GM23338 (cell line): ENCODE data around the gene UPK1A. TPM values are rescaled to one million over a fixed set of nuclear protein-coding genes. Genes with fewer than 3 reads are reported as not detected.

Experiments used
- ATAC-seq: fragments of 200-7000 bp; cut with Tn5 transposase; 3 replicates; pipeline ENCODE4 v1.9.1; 2020
- DNase-seq: peaks from one replicate; pipeline ENCODE4 v3.0.0-alpha.2; 2015; ENCODE audit warnings: low spot score
- H2AFZ ChIP-seq: fragments of 200-600 bp; sonication (generic); 2 replicates; pipeline ENCODE4 v1.8.0; 2016; ENCODE audit warnings: antibody characterized with exemption, mild to moderate bottlenecking, moderate library complexity
- H3F3A ChIP-seq: fragments of 200-600 bp; sonication (generic); replicated peaks from 2 replicates; pipeline ENCODE4 v1.8.0; 2017; ENCODE audit warnings: antibody characterized with exemption, mixed run types, low read depth
- H3K27ac ChIP-seq: fragments of 200-600 bp; sonication (generic); 2 replicates; pipeline ENCODE4 v1.6.1; 2016; ENCODE audit warnings: low read depth
- H3K27me3 ChIP-seq: fragments of 200-600 bp; sonication (generic); 2 replicates; pipeline ENCODE4 v1.8.0; 2016; ENCODE audit warnings: mild to moderate bottlenecking, mixed run types, moderate library complexity; ENCODE audit not compliant: insufficient read depth
- H3K36me3 ChIP-seq: fragments of 200-600 bp; sonication (generic); 2 replicates; pipeline ENCODE4 v1.8.0; 2016; ENCODE audit warnings: mild to moderate bottlenecking; ENCODE audit not compliant: insufficient read depth
- H3K4me1 ChIP-seq: fragments of 200-600 bp; sonication (generic); 2 replicates; pipeline ENCODE4 v1.8.0; 2016; ENCODE audit warnings: mild to moderate bottlenecking, moderate library complexity; ENCODE audit not compliant: insufficient read depth
- H3K4me2 ChIP-seq: fragments of 200-600 bp; sonication (generic); 2 replicates; pipeline ENCODE4 v1.7.1; 2017; ENCODE audit warnings: mixed run types
- H3K4me3 ChIP-seq: fragments of 200-600 bp; sonication (generic); 2 replicates; pipeline ENCODE4 v1.6.1; 2016; ENCODE audit warnings: mixed run types
- H3K79me2 ChIP-seq: fragments of 200-600 bp; sonication (generic); replicated peaks from 2 replicates; pipeline ENCODE4 v1.8.0; 2017; ENCODE audit warnings: mild to moderate bottlenecking; ENCODE audit not compliant: insufficient read depth
- H3K9me2 ChIP-seq: fragments of 200-600 bp; sonication (generic); 2 replicates; pipeline ENCODE4 v1.8.0; 2017; ENCODE audit not compliant: insufficient read depth
- H4K20me1 ChIP-seq: fragments of 200-600 bp; sonication (generic); replicated peaks from 2 replicates; pipeline ENCODE4 v1.8.0; 2017; ENCODE audit warnings: mild to moderate bottlenecking; ENCODE audit not compliant: insufficient read depth
- H3K27ac Mint-ChIP-seq: 2 replicates; pipeline ENCODE4 v1.8.0; 2020; ENCODE audit warnings: inconsistent platforms, mild to moderate bottlenecking, moderate library complexity, mixed read lengths
- H3K27me3 Mint-ChIP-seq: 3 replicates; pipeline ENCODE4 v1.8.0; 2022; ENCODE audit warnings: low read depth, mild to moderate bottlenecking, moderate library complexity, mixed read lengths, inconsistent platforms; ENCODE audit not compliant: insufficient read depth, poor library complexity
- H3K36me3 Mint-ChIP-seq: 3 replicates; pipeline ENCODE4 v1.8.0; 2021; ENCODE audit warnings: low read depth, mild to moderate bottlenecking, inconsistent platforms, moderate library complexity, mixed read lengths
- H3K4me1 Mint-ChIP-seq: 3 replicates; pipeline ENCODE4 v1.8.0; 2020; ENCODE audit warnings: mild to moderate bottlenecking, inconsistent platforms, mixed read lengths
- H3K4me3 Mint-ChIP-seq: 3 replicates; pipeline ENCODE4 v1.8.0; 2021; ENCODE audit warnings: moderate library complexity, mild to moderate bottlenecking, inconsistent platforms, mixed read lengths
- H3K9me3 Mint-ChIP-seq: 3 replicates; pipeline ENCODE4 v1.8.0; 2020; ENCODE audit warnings: moderate library complexity, mild to moderate bottlenecking, inconsistent platforms, mixed read lengths
- CREB1 ChIP-seq: fragments of 250-450 bp; sonication (Bioruptor Pico); IDR thresholded peaks from 2 replicates; pipeline ENCODE4 v1.5.0; 2020; ENCODE audit warnings: low read depth, mild to moderate bottlenecking, moderate library complexity
- EZH2 ChIP-seq: fragments of 200-600 bp; sonication (generic); IDR thresholded peaks from one replicate; pipeline ENCODE4 v1.8.0; 2017; ENCODE audit warnings: antibody characterized with exemption, mild to moderate bottlenecking, low read depth; ENCODE audit not compliant: unreplicated experiment
- EZH2phosphoT487 ChIP-seq: fragments of 200-600 bp; sonication (generic); IDR thresholded peaks from one replicate; pipeline ENCODE4 v1.8.1; 2018; ENCODE audit warnings: antibody characterized with exemption; ENCODE audit not compliant: unreplicated experiment
- JUNB ChIP-seq: IDR thresholded peaks from one replicate; pipeline ENCODE4 v1.6.1; 2016; ENCODE audit warnings: antibody characterized with exemption; ENCODE audit not compliant: unreplicated experiment
- NANOG ChIP-seq: IDR thresholded peaks from 2 replicates; pipeline ENCODE4 v1.6.1; 2016; ENCODE audit warnings: antibody characterized with exemption, borderline replicate concordance
- POLR2AphosphoS5 ChIP-seq: IDR thresholded peaks from 2 replicates; pipeline ENCODE4 v1.6.1; 2016; ENCODE audit warnings: antibody characterized with exemption, low read depth
- ZNF114 ChIP-seq: fragments of 250-450 bp; sonication (Bioruptor Pico); IDR thresholded peaks from 2 replicates; pipeline ENCODE4 v1.5.0; 2020; ENCODE audit warnings: mild to moderate bottlenecking, moderate library complexity
- polyA plus RNA-seq: library from polyadenylated mRNA; unstranded; fragments of >200 nt; fragmentation: Nextera tagmentation; extraction: Ambion mirVana; gene quantifications from 2 replicates; pipeline ENCODE4 v1.2.1, GENCODE V29; 2016
- total RNA-seq: library from RNA; depleted of rRNA; stranded (reverse); fragments of >200 nt; shearing (Covaris generic); gene quantifications from 2 replicates; pipeline ENCODE4 v1.2.3, GENCODE V29; 2014
- TF ChIP-seq, protein P1 (sequence below), 2 experiments: fragments of 200-600 bp in 1 of 2; sonication (generic) in 1 of 2; conservative IDR thresholded peaks; 2 replicates each; pipeline versions ENCODE4 v1.5.1 to v1.6.1; 2016 to 2017; ENCODE audit warnings: antibody characterized with exemption in 2 of 2, low read depth in 2 of 2, mild to moderate bottlenecking in 2 of 2, moderate library complexity in 1 of 2
- TF ChIP-seq, protein P2 (sequence below): IDR thresholded peaks from one replicate; pipeline ENCODE4 v1.6.1; 2018; ENCODE audit warnings: antibody characterized with exemption; ENCODE audit not compliant: unreplicated experiment
- TF ChIP-seq, protein P3 (sequence below): IDR thresholded peaks from 2 replicates; pipeline ENCODE4 v1.6.1; 2016; ENCODE audit warnings: antibody characterized with exemption
- TF ChIP-seq, protein P4 (sequence below): fragments of 250-450 bp; sonication (Bioruptor Pico); IDR thresholded peaks from 2 replicates; pipeline ENCODE4 v1.5.0; 2020; ENCODE audit warnings: mild to moderate bottlenecking, moderate library complexity

The UPK1A gene
- total and polyA plus RNA-seq, 2 experiments from 2014 or later = 0.42 to 1.5 TPM

DNA sequence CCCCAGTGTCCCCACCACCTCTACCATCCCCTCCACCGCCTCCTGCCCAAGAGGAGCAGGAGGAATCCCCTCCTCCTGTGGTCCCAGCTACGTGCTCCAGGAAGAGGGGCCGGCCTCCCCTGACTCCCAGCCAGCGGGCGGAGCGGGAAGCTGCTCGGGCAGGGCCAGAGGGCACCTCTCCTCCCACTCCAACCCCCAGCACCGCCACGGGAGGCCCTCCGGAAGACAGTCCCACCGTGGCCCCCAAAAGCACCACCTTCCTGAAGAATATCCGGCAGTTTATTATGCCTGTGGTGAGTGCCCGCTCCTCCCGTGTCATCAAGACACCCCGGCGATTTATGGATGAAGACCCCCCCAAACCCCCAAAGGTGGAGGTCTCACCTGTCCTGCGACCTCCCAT, 54.3 kb downstream of the UPK1A start:
- Mint-ChIP-seq H3K9me3 (no peaks in the 10 kb centered on the region; the same call in 2 of the 3 replicates), H3K4me3 (no peak overlapping the region), H3K27me3 (peaks cover 31% of the 10 kb centered on the region), H3K36me3 (peaks cover 50% of the 10 kb centered on the region), H3K27ac (no peak overlapping the region), H3K4me1 (peaks cover 16% of the 10 kb centered on the region)
- Histone ChIP-seq H2AFZ (no peak overlapping the region), H3K4me1 (peaks cover 13% of the 10 kb centered on the region), H3K9me2 (no peaks in the 10 kb centered on the region), H3F3A (peaks cover 10% of the 10 kb centered on the region; the same call in 1 of the 2 replicates), H3K36me3 (peaks cover 16% of the 10 kb centered on the region; the same call in 1 of the 2 replicates), H3K27ac (no peak overlapping the region), H3K27me3 (no peaks in the 10 kb centered on the region), H3K79me2 (peaks cover 21% of the 10 kb centered on the region), H3K4me2 (no peak overlapping the region), H4K20me1 (peaks cover 11% of the 10 kb centered on the region), H3K4me3 (no peak overlapping the region)
- TF ChIP-seq EZH2phosphoT487 (no peak), EZH2 (no peak), NANOG (no peak), POLR2AphosphoS5 (no peak), CREB1 (no peak), JUNB (no peak), ZNF114 (CRISPR knock-in tag) (no peak)
- TF ChIP-seq, protein P1, sequence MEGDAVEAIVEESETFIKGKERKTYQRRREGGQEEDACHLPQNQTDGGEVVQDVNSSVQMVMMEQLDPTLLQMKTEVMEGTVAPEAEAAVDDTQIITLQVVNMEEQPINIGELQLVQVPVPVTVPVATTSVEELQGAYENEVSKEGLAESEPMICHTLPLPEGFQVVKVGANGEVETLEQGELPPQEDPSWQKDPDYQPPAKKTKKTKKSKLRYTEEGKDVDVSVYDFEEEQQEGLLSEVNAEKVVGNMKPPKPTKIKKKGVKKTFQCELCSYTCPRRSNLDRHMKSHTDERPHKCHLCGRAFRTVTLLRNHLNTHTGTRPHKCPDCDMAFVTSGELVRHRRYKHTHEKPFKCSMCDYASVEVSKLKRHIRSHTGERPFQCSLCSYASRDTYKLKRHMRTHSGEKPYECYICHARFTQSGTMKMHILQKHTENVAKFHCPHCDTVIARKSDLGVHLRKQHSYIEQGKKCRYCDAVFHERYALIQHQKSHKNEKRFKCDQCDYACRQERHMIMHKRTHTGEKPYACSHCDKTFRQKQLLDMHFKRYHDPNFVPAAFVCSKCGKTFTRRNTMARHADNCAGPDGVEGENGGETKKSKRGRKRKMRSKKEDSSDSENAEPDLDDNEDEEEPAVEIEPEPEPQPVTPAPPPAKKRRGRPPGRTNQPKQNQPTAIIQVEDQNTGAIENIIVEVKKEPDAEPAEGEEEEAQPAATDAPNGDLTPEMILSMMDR (conservative IDR thresholded peaks at IDR 0.05; ENCODE audit: low read depth in 2 of 2) = no peak
- TF ChIP-seq, protein P2, sequence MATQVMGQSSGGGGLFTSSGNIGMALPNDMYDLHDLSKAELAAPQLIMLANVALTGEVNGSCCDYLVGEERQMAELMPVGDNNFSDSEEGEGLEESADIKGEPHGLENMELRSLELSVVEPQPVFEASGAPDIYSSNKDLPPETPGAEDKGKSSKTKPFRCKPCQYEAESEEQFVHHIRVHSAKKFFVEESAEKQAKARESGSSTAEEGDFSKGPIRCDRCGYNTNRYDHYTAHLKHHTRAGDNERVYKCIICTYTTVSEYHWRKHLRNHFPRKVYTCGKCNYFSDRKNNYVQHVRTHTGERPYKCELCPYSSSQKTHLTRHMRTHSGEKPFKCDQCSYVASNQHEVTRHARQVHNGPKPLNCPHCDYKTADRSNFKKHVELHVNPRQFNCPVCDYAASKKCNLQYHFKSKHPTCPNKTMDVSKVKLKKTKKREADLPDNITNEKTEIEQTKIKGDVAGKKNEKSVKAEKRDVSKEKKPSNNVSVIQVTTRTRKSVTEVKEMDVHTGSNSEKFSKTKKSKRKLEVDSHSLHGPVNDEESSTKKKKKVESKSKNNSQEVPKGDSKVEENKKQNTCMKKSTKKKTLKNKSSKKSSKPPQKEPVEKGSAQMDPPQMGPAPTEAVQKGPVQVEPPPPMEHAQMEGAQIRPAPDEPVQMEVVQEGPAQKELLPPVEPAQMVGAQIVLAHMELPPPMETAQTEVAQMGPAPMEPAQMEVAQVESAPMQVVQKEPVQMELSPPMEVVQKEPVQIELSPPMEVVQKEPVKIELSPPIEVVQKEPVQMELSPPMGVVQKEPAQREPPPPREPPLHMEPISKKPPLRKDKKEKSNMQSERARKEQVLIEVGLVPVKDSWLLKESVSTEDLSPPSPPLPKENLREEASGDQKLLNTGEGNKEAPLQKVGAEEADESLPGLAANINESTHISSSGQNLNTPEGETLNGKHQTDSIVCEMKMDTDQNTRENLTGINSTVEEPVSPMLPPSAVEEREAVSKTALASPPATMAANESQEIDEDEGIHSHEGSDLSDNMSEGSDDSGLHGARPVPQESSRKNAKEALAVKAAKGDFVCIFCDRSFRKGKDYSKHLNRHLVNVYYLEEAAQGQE = no peak
- TF ChIP-seq, protein P3, sequence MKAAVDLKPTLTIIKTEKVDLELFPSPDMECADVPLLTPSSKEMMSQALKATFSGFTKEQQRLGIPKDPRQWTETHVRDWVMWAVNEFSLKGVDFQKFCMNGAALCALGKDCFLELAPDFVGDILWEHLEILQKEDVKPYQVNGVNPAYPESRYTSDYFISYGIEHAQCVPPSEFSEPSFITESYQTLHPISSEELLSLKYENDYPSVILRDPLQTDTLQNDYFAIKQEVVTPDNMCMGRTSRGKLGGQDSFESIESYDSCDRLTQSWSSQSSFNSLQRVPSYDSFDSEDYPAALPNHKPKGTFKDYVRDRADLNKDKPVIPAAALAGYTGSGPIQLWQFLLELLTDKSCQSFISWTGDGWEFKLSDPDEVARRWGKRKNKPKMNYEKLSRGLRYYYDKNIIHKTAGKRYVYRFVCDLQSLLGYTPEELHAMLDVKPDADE = no peak
- TF ChIP-seq, protein P4, sequence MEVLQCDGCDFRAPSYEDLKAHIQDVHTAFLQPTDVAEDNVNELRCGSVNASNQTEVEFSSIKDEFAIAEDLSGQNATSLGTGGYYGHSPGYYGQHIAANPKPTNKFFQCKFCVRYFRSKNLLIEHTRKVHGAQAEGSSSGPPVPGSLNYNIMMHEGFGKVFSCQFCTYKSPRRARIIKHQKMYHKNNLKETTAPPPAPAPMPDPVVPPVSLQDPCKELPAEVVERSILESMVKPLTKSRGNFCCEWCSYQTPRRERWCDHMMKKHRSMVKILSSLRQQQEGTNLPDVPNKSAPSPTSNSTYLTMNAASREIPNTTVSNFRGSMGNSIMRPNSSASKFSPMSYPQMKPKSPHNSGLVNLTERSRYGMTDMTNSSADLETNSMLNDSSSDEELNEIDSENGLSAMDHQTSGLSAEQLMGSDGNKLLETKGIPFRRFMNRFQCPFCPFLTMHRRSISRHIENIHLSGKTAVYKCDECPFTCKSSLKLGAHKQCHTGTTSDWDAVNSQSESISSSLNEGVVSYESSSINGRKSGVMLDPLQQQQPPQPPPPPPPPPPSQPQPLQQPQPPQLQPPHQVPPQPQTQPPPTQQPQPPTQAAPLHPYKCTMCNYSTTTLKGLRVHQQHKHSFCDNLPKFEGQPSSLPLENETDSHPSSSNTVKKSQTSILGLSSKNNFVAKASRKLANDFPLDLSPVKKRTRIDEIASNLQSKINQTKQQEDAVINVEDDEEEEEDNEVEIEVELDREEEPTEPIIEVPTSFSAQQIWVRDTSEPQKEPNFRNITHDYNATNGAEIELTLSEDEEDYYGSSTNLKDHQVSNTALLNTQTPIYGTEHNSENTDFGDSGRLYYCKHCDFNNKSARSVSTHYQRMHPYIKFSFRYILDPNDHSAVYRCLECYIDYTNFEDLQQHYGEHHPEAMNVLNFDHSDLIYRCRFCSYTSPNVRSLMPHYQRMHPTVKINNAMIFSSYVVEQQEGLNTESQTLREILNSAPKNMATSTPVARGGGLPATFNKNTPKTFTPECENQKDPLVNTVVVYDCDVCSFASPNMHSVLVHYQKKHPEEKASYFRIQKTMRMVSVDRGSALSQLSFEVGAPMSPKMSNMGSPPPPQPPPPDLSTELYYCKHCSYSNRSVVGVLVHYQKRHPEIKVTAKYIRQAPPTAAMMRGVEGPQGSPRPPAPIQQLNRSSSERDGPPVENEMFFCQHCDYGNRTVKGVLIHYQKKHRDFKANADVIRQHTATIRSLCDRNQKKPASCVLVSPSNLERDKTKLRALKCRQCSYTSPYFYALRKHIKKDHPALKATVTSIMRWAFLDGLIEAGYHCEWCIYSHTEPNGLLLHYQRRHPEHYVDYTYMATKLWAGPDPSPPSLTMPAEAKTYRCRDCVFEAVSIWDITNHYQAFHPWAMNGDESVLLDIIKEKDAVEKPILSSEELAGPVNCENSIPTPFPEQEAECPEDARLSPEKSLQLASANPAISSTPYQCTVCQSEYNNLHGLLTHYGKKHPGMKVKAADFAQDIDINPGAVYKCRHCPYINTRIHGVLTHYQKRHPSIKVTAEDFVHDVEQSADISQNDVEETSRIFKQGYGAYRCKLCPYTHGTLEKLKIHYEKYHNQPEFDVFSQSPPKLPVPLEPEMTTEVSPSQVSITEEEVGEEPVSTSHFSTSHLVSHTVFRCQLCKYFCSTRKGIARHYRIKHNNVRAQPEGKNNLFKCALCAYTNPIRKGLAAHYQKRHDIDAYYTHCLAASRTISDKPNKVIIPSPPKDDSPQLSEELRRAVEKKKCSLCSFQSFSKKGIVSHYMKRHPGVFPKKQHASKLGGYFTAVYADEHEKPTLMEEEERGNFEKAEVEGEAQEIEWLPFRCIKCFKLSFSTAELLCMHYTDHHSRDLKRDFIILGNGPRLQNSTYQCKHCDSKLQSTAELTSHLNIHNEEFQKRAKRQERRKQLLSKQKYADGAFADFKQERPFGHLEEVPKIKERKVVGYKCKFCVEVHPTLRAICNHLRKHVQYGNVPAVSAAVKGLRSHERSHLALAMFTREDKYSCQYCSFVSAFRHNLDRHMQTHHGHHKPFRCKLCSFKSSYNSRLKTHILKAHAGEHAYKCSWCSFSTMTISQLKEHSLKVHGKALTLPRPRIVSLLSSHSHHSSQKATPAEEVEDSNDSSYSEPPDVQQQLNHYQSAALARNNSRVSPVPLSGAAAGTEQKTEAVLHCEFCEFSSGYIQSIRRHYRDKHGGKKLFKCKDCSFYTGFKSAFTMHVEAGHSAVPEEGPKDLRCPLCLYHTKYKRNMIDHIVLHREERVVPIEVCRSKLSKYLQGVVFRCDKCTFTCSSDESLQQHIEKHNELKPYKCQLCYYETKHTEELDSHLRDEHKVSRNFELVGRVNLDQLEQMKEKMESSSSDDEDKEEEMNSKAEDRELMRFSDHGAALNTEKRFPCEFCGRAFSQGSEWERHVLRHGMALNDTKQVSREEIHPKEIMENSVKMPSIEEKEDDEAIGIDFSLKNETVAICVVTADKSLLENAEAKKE (CRISPR knock-in tag) = no peak
- no peak for DNase-seq
- ATAC-seq = no peak
